Muscle layer of colon (tissue), 2 donors: ENCODE data around the gene ARHGEF1.

ENCODE experiments used
- H3K27ac ChIP-seq: one replicate; pipeline ENCODE4 v1.7.0; 2013; ENCODE audit warnings: low read depth, mild to moderate bottlenecking, low read length, moderate library complexity
- H3K27me3 ChIP-seq, 2 donors: one replicate each; pipeline ENCODE4 v1.7.0; 2013; ENCODE audit warnings: low read length in 2 of 2, mild to moderate bottlenecking in 2 of 2; ENCODE audit not compliant: insufficient read depth in 2 of 2, control insufficient read depth in 1 of 2
- H3K36me3 ChIP-seq: one replicate; pipeline ENCODE4 v1.7.0; 2013; ENCODE audit warnings: mild to moderate bottlenecking, low read length; ENCODE audit not compliant: insufficient read depth
- H3K4me1 ChIP-seq: one replicate; pipeline ENCODE4 v1.7.0; 2013; ENCODE audit warnings: mild to moderate bottlenecking, low read length; ENCODE audit not compliant: insufficient read depth
- H3K4me3 ChIP-seq, 2 donors: one replicate each; pipeline ENCODE4 v1.7.0; 2013; ENCODE audit warnings: low read length in 2 of 2, low read depth in 1 of 2, mild to moderate bottlenecking in 1 of 2, moderate library complexity in 1 of 2
- H3K9ac ChIP-seq: one replicate; pipeline ENCODE4 v1.7.0; 2013; ENCODE audit warnings: low read length
- H3K9me3 ChIP-seq: one replicate; pipeline ENCODE4 v1.7.0; 2013; ENCODE audit warnings: mild to moderate bottlenecking, low read length
- donor health status: abdominal sarcoma.
- donor health status: Adenocarcinoma of cecum.

The ARHGEF1 gene

GRCh38 chr19:41851456-41851855 lies 31.5 kb upstream of the ARHGEF1 start:
- Histone ChIP-seq H3K27ac (no peak overlapping the region), H3K36me3 (no peaks in the 10 kb centered on the region), H3K9ac (no peak overlapping the region), H3K4me1 (no peaks in the 10 kb centered on the region), H3K27me3 (peaks cover 0 to 5% of the 10 kb centered on the region in 2 donors), H3K9me3 (no peaks in the 10 kb centered on the region), H3K4me3 (no peak overlapping the region)

- Histone ChIP-seq H3K4me1 (no peaks in the 10 kb centered on the region), H3K9me3 (no peaks in the 10 kb centered on the region), H3K27ac (no peak overlapping the region)
Measured at GRCh38 chr19:41853344-41853743, 29.6 kb upstream of the ARHGEF1 start.

GRCh38 chr19:41853768-41854167 lies 29.2 kb upstream of the ARHGEF1 start:
- Histone ChIP-seq H3K4me1 (no peaks in the 10 kb centered on the region), H3K27ac (no peak overlapping the region), H3K9ac (no peak overlapping the region), H3K4me3 (no peak overlapping the region), H3K36me3 (no peaks in the 10 kb centered on the region), H3K9me3 (no peaks in the 10 kb centered on the region), H3K27me3 (peaks cover 0 to 5% of the 10 kb centered on the region in 2 donors)

More at GRCh38 chr19:41853344-41853743, 29.6 kb upstream of the ARHGEF1 start:
- Histone ChIP-seq H3K4me3 (no peak overlapping the region), H3K9ac (no peak overlapping the region), H3K36me3 (no peaks in the 10 kb centered on the region), H3K27me3 (peaks cover 0 to 5% of the 10 kb centered on the region in 2 donors)

GRCh38 chr19:41859213-41859617 lies 23.8 kb upstream of the ARHGEF1 start:
- peaks cover 32% of the 10 kb centered on the region for H3K36me3 ChIP-seq
- no peaks in the 10 kb centered on the region for H3K27me3 ChIP-seq
- peaks cover 34% of the 10 kb centered on the region for H3K4me1 ChIP-seq
- H3K9me3 ChIP-seq = no peaks in the 10 kb centered on the region
- H3K4me3 ChIP-seq = peak overlapping the region in 1 of 2 donors; percentile 86
- H3K27ac ChIP-seq = no peak overlapping the region
- H3K9ac ChIP-seq = peak overlapping the region; percentile 54

GRCh38 chr19:41859618-41860418 lies 23.2 kb upstream of the ARHGEF1 start, which contains the start of gene RPS19:
RPS19 (plus strand) TSS chr19:41860255; CDS start chr19:41860775, 520 bp downstream.
- Histone ChIP-seq H3K36me3 (peaks cover 38% of the 10 kb centered on the region), H3K4me1 (peaks cover 37% of the 10 kb centered on the region), H3K27me3 (no peaks in the 10 kb centered on the region), H3K27ac (peak within 1 kb of the TSS; percentile 88), H3K4me3 (peak within 1 kb of the TSS; percentile 50 to 86), H3K9me3 (no peaks in the 10 kb centered on the region), H3K9ac (peak within 1 kb of the TSS; percentile 95)

GRCh38 chr19:41860419-41861115 lies 22.4 kb upstream of the ARHGEF1 start:
- peak overlapping the region; percentile 88 for H3K27ac ChIP-seq
- H3K9me3 ChIP-seq = no peaks in the 10 kb centered on the region
- peaks cover 37% of the 10 kb centered on the region for H3K4me1 ChIP-seq
- H3K9ac ChIP-seq = peak overlapping the region; percentile 95
- H3K27me3 ChIP-seq = no peaks in the 10 kb centered on the region
- peaks cover 44% of the 10 kb centered on the region for H3K36me3 ChIP-seq
- peak overlapping the region; percentile 50 to 86 for H3K4me3 ChIP-seq

GRCh38 chr19:41861116-41861768 lies 21.7 kb upstream of the ARHGEF1 start:
- Histone ChIP-seq H3K9ac (peak overlapping the region; percentile 95), H3K27me3 (no peaks in the 10 kb centered on the region), H3K9me3 (no peaks in the 10 kb centered on the region), H3K4me3 (peak overlapping the region; percentile 50 to 86), H3K4me1 (peaks cover 37% of the 10 kb centered on the region), H3K36me3 (peaks cover 46% of the 10 kb centered on the region), H3K27ac (peak overlapping the region; percentile 88)

- Histone ChIP-seq H3K4me1 (peaks cover 37% of the 10 kb centered on the region), H3K27ac (peak overlapping the region; percentile 88)
Measured at GRCh38 chr19:41861846-41862245, 21.1 kb upstream of the ARHGEF1 start.

GRCh38 chr19:41862445-41862986 lies 20.5 kb upstream of the ARHGEF1 start:
- H3K9ac ChIP-seq = no peak overlapping the region

More at GRCh38 chr19:41861846-41862245, 21.1 kb upstream of the ARHGEF1 start:
- no peaks in the 10 kb centered on the region for H3K9me3 ChIP-seq
- H3K36me3 ChIP-seq = peaks cover 50% of the 10 kb centered on the region
- no peaks in the 10 kb centered on the region for H3K27me3 ChIP-seq
- no peak overlapping the region for H3K4me3 ChIP-seq
- H3K9ac ChIP-seq = peak overlapping the region; percentile 95

GRCh38 chr19:41863209-41863931 lies 19.6 kb upstream of the ARHGEF1 start:
- Histone ChIP-seq H3K27ac (no peak overlapping the region), H3K9me3 (no peaks in the 10 kb centered on the region), H3K27me3 (no peaks in the 10 kb centered on the region), H3K4me1 (peaks cover 40% of the 10 kb centered on the region), H3K36me3 (peaks cover 57% of the 10 kb centered on the region), H3K9ac (no peak overlapping the region), H3K4me3 (no peak overlapping the region)

More at GRCh38 chr19:41862445-41862986, 20.5 kb upstream of the ARHGEF1 start:
- Histone ChIP-seq H3K9me3 (no peaks in the 10 kb centered on the region), H3K4me1 (peaks cover 37% of the 10 kb centered on the region), H3K27ac (no peak overlapping the region), H3K36me3 (peaks cover 50% of the 10 kb centered on the region), H3K27me3 (no peaks in the 10 kb centered on the region), H3K4me3 (no peak overlapping the region)
